ENCODE data around the gene CA4.

Gene CA4

GRCh38 chr17:60128171-60128859 is 21.5 kb upstream of the CA4 start:
- POLR2A ChIA-PET = no interaction called here
- TF ChIP-seq, protein P1, sequence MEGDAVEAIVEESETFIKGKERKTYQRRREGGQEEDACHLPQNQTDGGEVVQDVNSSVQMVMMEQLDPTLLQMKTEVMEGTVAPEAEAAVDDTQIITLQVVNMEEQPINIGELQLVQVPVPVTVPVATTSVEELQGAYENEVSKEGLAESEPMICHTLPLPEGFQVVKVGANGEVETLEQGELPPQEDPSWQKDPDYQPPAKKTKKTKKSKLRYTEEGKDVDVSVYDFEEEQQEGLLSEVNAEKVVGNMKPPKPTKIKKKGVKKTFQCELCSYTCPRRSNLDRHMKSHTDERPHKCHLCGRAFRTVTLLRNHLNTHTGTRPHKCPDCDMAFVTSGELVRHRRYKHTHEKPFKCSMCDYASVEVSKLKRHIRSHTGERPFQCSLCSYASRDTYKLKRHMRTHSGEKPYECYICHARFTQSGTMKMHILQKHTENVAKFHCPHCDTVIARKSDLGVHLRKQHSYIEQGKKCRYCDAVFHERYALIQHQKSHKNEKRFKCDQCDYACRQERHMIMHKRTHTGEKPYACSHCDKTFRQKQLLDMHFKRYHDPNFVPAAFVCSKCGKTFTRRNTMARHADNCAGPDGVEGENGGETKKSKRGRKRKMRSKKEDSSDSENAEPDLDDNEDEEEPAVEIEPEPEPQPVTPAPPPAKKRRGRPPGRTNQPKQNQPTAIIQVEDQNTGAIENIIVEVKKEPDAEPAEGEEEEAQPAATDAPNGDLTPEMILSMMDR (IDR thresholded peaks at IDR 0.05; ENCODE audit: control extremely low read depth, extremely low read depth, low read depth, missing control alignments) = no peak
- CTCF ChIA-PET = interaction anchor here (1.2 to 3.2 kb wide), 2 partner anchors 10 to 14 kb away, joined by 3 to 15 read pairs; no protein-coding TSS in a partner anchor
- DNase-seq (ENCODE audit: extremely low spot score) = no peak

GRCh38 chr17:60129164-60129563 is 20.6 kb upstream of the CA4 start:
- POLR2A ChIA-PET = no interaction called here
- CTCF ChIA-PET = interaction anchor here (3.2 kb wide), 1 partner anchor 13 kb away, joined by 15 read pairs; no protein-coding TSS in a partner anchor
- TF ChIP-seq, protein P1 (IDR thresholded peaks at IDR 0.05; ENCODE audit: control extremely low read depth, extremely low read depth, low read depth, missing control alignments) = no peak
- no peak for DNase-seq (ENCODE audit: extremely low spot score)

DNA sequence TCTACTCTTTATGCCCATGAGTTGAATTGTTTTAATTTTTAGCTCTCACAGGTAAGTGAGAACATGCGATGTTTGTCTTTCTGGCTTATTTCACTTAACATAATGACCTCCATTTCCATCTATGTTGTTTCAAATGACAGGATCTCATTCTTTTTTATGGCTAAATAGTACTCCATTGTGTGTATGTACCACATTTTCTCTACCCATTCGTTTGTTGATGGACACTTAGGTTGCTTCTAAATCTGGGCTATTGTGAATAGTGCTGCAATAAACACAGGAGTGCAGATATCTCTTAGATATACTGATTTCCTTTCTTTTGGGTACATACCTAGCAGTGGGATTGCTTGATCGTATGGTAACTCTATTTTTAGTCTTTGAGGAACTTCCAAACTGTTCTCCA is 19.3 kb upstream of the CA4 start:
- ChIA-PET CTCF (no interaction called here), POLR2A (no interaction called here)
- no peak for DNase-seq (ENCODE audit: extremely low spot score)
- TF ChIP-seq, protein P1 (IDR thresholded peaks at IDR 0.05; ENCODE audit: control extremely low read depth, extremely low read depth, low read depth, missing control alignments) = no peak

DNA sequence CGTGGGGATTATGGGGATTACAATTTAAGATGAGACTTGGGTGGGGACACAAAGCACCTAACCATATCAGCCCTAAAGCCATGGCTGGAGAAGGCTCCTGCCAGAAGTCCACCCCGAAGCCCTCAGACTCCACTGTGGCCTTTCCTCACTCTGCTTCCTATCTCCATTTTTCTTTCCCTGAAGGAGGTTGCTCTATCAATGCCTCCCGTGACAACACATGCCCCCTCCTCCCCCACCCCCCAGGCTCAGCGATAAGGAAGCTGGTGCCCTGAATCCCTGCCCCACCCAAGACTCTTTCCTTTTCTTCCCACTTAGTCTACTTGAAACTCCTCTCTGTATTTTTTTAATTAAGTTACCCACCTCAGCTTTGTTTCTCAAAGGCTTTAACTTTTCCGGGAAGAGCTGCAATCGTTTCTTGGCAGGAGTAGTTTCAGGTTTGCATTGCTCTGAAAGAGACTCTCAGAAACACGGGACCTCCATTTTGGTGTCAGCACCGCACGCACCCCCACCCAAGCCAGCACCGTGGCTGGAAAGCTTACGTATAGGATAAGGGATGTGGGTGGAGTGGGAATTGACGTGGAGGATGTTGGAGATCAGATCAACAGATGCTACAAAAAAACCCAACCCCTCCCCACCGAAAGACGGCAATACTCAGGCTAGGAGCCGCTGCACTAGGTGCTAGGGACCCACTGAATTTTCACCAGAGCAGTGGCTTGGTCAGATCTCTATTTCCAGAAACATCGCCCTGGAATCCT is 15.2 kb upstream of the CA4 start:
- no peak for DNase-seq (ENCODE audit: extremely low spot score)
- ChIA-PET POLR2A (no interaction called here), CTCF (no interaction called here)
- TF ChIP-seq, protein P1 (IDR thresholded peaks at IDR 0.05; ENCODE audit: control extremely low read depth, extremely low read depth, low read depth, missing control alignments) = no peak

- ChIA-PET CTCF (no interaction called here), POLR2A (no interaction called here)
- DNase-seq (ENCODE audit: extremely low spot score) = peak; percentile 93
- TF ChIP-seq, protein P1 (IDR thresholded peaks at IDR 0.05; ENCODE audit: control extremely low read depth, extremely low read depth, low read depth, missing control alignments) = no peak
Measured at GRCh38 chr17:60135151-60135950, 14.4 kb upstream of the CA4 start.

DNA sequence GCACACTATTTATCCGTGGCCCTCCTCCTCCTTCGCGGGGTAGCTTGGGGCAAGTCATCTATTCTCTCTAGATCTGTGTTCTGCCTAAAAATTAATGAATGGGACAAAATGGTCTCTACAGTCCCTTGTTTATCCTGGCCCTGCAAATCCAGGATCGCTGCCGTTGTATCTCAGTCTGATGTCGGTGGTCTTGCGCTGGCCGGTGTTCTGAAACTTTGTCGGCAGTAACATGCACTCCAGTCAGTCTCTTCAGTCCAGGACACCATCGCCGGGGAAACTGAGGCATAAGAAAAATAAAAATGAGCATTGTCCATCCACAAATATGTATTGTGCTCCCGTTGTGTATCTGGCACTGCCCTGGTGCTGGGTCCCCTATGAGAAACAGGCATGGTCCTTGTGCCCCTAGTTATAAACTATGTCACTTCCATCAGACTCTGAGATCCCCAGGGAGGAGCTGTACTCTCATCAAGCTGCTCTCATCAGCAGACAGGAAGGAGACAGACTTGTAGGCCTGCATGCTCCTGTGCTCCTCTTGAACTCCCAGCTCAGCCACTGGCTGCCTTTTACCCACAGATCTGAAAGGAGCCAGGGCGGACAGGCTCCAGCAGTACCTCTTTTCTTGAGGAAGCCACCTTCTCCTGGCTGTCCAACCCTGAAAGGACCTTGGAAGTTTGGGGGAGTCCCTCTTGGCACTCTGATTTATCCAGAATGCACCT is 13.7 kb upstream of the CA4 start:
- CTCF ChIA-PET = no interaction called here

More for the DNA sequence above, 13.7 kb upstream of the CA4 start:
- DNase-seq (ENCODE audit: extremely low spot score) = no peak
- POLR2A ChIA-PET = no interaction called here
- TF ChIP-seq, protein P1 (IDR thresholded peaks at IDR 0.05; ENCODE audit: control extremely low read depth, extremely low read depth, low read depth, missing control alignments) = no peak

All from GM10248 (cell line).